Stimulated activated CD4-positive, alpha-beta T cell treated with anti-CD3 and anti-CD28 coated beads, Interleukin-1b, Interleukin-23, amount 100 ng/mL, for 24 hours (primary cell): ENCODE results near the gene EBLN2.
"Not testable (repeated sequence)": the region's sequence is repeated elsewhere in the genome, so short reads cannot be mapped to it uniquely, and the experiment has no call there.

Source experiments
- DNase-seq, 4 experiments: peaks; one replicate each; pipeline ENCODE4 v3.0.0-alpha.2; 2020; ENCODE audit warnings: low read depth in 4 of 4, low spot score in 1 of 4

EBLN2 gene

GRCh38 chr3:73056845-73057150 lies 4.7 kb upstream of the EBLN2 start:
- DNase-seq, result no peak

GRCh38 chr3:73060302-73060723 lies 1.1 kb upstream of the EBLN2 start:
- no peak for DNase-seq

- DNase-seq, result not testable (repeated sequence)
Measured at GRCh38 chr3:73066243-73066642, 4.8 kb downstream of the EBLN2 start.

- no peak for DNase-seq
Measured at GRCh38 chr3:73068419-73068818, 7.0 kb downstream of the EBLN2 start.

GRCh38 chr3:73069187-73069586 lies 7.7 kb downstream of the EBLN2 start:
- DNase-seq, result no peak

GRCh38 chr3:73069775-73070444 lies 8.5 kb downstream of the EBLN2 start:
- DNase-seq, result no peak

- no peak for DNase-seq
Measured at GRCh38 chr3:73070675-73071575, 9.5 kb downstream of the EBLN2 start.

GRCh38 chr3:73071952-73072351 lies 10.5 kb downstream of the EBLN2 start:
- DNase-seq, result no peak

GRCh38 chr3:73072634-73073033 lies 11.2 kb downstream of the EBLN2 start:
- DNase-seq, result no peak

- DNase-seq, result no peak
Measured at GRCh38 chr3:73073091-73073707, 11.7 kb downstream of the EBLN2 start.

GRCh38 chr3:73074781-73075180 lies 13.3 kb downstream of the EBLN2 start:
- no peak for DNase-seq

- DNase-seq, result peak in 1 of 4 experiments; percentile 15
Measured at GRCh38 chr3:73080216-73080966, 18.9 kb downstream of the EBLN2 start.

GRCh38 chr3:73081140-73081539 lies 19.7 kb downstream of the EBLN2 start:
- DNase-seq, result no peak

- DNase-seq, result no peak
Measured at GRCh38 chr3:73084170-73084569, 22.7 kb downstream of the EBLN2 start.

GRCh38 chr3:73086071-73086494 lies 24.6 kb downstream of the EBLN2 start:
- peak; percentile 15 to 32 (median 20) for DNase-seq

GRCh38 chr3:73094129-73094528 lies 32.7 kb downstream of the EBLN2 start:
- no peak for DNase-seq

- no peak for DNase-seq
Measured at GRCh38 chr3:73094951-73095350, 33.5 kb downstream of the EBLN2 start.

GRCh38 chr3:73096169-73096568 lies 34.7 kb downstream of the EBLN2 start:
- DNase-seq, result no peak

- DNase-seq, result no peak
Measured at GRCh38 chr3:73098026-73098425, 36.6 kb downstream of the EBLN2 start.

GRCh38 chr3:73098873-73099272 lies 37.4 kb downstream of the EBLN2 start:
- DNase-seq, result no peak
